Ovary (tissue), 3 donors: ENCODE data around the gene SPATA31C1.

Experiments
- EP300 ChIP-seq: sonication (generic); formaldehyde crosslinking; IDR thresholded peaks from one replicate; pipeline ENCODE4 v1.6.1; 2017; ENCODE audit warnings: antibody characterized with exemption
- POLR2A ChIP-seq: fragments of 450-650 bp; IDR thresholded peaks from one replicate; pipeline ENCODE4 v1.6.1; 2017; ENCODE audit warnings: antibody characterized with exemption, mild to moderate bottlenecking, moderate library complexity
- TF ChIP-seq, protein P1 (sequence below), 3 donors: fragments of 450-650 bp in 2 of 3; fragments of 200-600 bp in 1 of 3; IDR thresholded peaks; one replicate each; pipeline versions ENCODE4 v1.5.1 to v1.8.0; 2016 to 2022; ENCODE audit warnings: antibody characterized with exemption in 3 of 3, mild to moderate bottlenecking in 1 of 3
- donor health status: DM: no; HTN: no; CAD: no.

DNA sequence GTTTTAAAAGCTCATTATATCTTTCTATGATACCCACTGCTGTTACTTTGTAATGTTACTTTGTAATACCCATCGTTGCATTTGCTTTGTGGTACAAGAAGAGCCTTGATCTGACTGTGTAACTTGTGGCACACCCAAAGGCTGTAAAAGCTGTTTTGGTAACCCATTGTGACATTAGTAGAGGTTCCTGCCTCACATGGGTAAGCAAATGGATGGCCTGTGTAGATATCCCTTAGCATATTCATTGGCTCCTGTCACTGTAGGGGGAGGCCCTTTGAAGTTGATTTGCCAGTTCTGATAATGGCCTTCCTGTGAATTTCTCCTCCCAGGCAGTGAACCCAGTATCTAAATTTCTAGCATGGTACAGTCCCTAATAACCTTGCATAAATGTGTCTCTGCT, 40.8 kb downstream of the SPATA31C1 start:
- TF ChIP-seq EP300 (no peak), POLR2A (no peak)
- TF ChIP-seq, protein P1, sequence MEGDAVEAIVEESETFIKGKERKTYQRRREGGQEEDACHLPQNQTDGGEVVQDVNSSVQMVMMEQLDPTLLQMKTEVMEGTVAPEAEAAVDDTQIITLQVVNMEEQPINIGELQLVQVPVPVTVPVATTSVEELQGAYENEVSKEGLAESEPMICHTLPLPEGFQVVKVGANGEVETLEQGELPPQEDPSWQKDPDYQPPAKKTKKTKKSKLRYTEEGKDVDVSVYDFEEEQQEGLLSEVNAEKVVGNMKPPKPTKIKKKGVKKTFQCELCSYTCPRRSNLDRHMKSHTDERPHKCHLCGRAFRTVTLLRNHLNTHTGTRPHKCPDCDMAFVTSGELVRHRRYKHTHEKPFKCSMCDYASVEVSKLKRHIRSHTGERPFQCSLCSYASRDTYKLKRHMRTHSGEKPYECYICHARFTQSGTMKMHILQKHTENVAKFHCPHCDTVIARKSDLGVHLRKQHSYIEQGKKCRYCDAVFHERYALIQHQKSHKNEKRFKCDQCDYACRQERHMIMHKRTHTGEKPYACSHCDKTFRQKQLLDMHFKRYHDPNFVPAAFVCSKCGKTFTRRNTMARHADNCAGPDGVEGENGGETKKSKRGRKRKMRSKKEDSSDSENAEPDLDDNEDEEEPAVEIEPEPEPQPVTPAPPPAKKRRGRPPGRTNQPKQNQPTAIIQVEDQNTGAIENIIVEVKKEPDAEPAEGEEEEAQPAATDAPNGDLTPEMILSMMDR (IDR thresholded peaks at IDR 0.05) = no peak
